K562 (cell line): ENCODE measurements around the gene RESF1. TPM values are rescaled to one million over a fixed set of nuclear protein-coding genes. Genes with fewer than 3 reads are reported as not detected.

ENCODE experiments used
- AFF4 ChIP-seq: sonication (generic); formaldehyde crosslinking; IDR thresholded peaks from 2 replicates; pipeline ENCODE4 v1.8.0; 2023; ENCODE audit warnings: mild to moderate bottlenecking, missing genetic modification reagents
- ARID2 ChIP-seq: fragments of 450-650 bp; IDR thresholded peaks from 2 replicates; pipeline ENCODE4 v1.6.1; 2017; ENCODE audit warnings: antibody characterized with exemption, mild to moderate bottlenecking
- ATF1 ChIP-seq, 2 experiments: fragments of 450-650 bp in 1 of 2; IDR thresholded peaks; 2 replicates each; pipeline ENCODE4 v1.6.1; 2016; ENCODE audit warnings: missing compliant biosample characterization in 1 of 2, missing genetic modification characterization in 1 of 2
- CBFA2T2 ChIP-seq: fragments of 450-650 bp; conservative IDR thresholded peaks from 2 replicates; pipeline ENCODE4 v1.6.1; 2017; ENCODE audit warnings: mild to moderate bottlenecking
- CLOCK ChIP-seq: fragments of 250-450 bp; sonication (Bioruptor Pico); IDR thresholded peaks from 2 replicates; pipeline ENCODE4 v1.4.0; 2020; ENCODE audit warnings: mild to moderate bottlenecking, moderate library complexity, borderline replicate concordance
- E2F3 ChIP-seq: fragments of 250-450 bp; sonication (Bioruptor Pico); IDR thresholded peaks from 2 replicates; pipeline ENCODE4 v1.4.0; 2020; ENCODE audit warnings: mild to moderate bottlenecking
- GTF2A2 ChIP-seq: IDR thresholded peaks from 2 replicates; pipeline ENCODE4 v1.6.1; 2016; ENCODE audit warnings: mild to moderate bottlenecking, missing genetic modification characterization, missing compliant biosample characterization
- KDM5B ChIP-seq: fragments of 200-600 bp; sonication (generic); IDR thresholded peaks from 2 replicates; pipeline ENCODE4 v1.6.1; 2012; ENCODE audit warnings: low read depth, mild to moderate bottlenecking, moderate library complexity, low read length, control low read depth, inconsistent platforms; ENCODE audit not compliant: insufficient replicate concordance
- L3MBTL2 ChIP-seq: fragments of 450-650 bp; IDR thresholded peaks from 2 replicates; pipeline ENCODE4 v1.6.1; 2016; ENCODE audit warnings: mild to moderate bottlenecking, moderate library complexity
- SIX5 ChIP-seq, 2 experiments: IDR thresholded peaks; 2 replicates each; pipeline ENCODE4 v1.6.1; 2011; ENCODE audit warnings: low read length in 2 of 2, borderline replicate concordance in 1 of 2, low read depth in 1 of 2, mild to moderate bottlenecking in 1 of 2, moderate library complexity in 1 of 2; ENCODE audit not compliant: insufficient read depth in 1 of 2
- SMARCE1 ChIP-seq: fragments of 450-650 bp; IDR thresholded peaks from 2 replicates; pipeline ENCODE4 v1.7.1; 2016; ENCODE audit warnings: mild to moderate bottlenecking
- TAF15 ChIP-seq: fragments of 200-400 bp; formaldehyde crosslinking; IDR thresholded peaks from 2 replicates; pipeline ENCODE4 v1.6.1; 2017; ENCODE audit warnings: mild to moderate bottlenecking, low read depth, low read length, moderate library complexity
- TAF7 ChIP-seq: fragments of 450-650 bp; IDR thresholded peaks from 2 replicates; pipeline ENCODE4 v1.6.1; 2016; ENCODE audit warnings: missing genetic modification characterization, missing compliant biosample characterization
- XRCC5 ChIP-seq: fragments of 200-400 bp; formaldehyde crosslinking; IDR thresholded peaks from 2 replicates; pipeline ENCODE4 v1.6.1; 2017; ENCODE audit warnings: low read depth, mild to moderate bottlenecking, low read length
- ZNF398 ChIP-seq: fragments of 250-450 bp; sonication (Bioruptor Pico); IDR thresholded peaks from 2 replicates; pipeline ENCODE4 v1.8.0; 2021; ENCODE audit warnings: moderate library complexity, mild to moderate bottlenecking, inconsistent platforms
- ZNF639 ChIP-seq, 2 experiments: fragments of 200-800 bp in 1 of 2; sonication (Bioruptor generic) in 1 of 2; sonication (generic) in 1 of 2; formaldehyde crosslinking in 1 of 2; IDR thresholded peaks in 1 of 2; conservative IDR thresholded peaks in 1 of 2; 2 replicates each; pipeline versions ENCODE4 v1.5.0 to v1.6.1; 2016 to 2020; ENCODE audit warnings: missing compliant biosample characterization in 1 of 2, missing genetic modification characterization in 1 of 2, missing genetic modification reagents in 1 of 2
- ZNF644 ChIP-seq: fragments of 200-800 bp; sonication (Bioruptor generic); IDR thresholded peaks from 2 replicates; pipeline ENCODE4 v1.6.1; 2016; ENCODE audit warnings: low read depth, missing genetic modification characterization, missing compliant biosample characterization
- polyA plus RNA-seq, 8 experiments: library from polyadenylated mRNA; depleted of rRNA in 4 of 8; stranded (reverse) in 5 of 8; unstranded in 3 of 8; fragments of >200 nt; fragmentation: Nextera tagmentation in 2 of 8; fragmentation: Illumina TruSeq in 1 of 8; extraction: Ambion mirVana in 2 of 8; extraction: Trizol in 1 of 8; gene quantifications; 2 replicates each; pipeline versions ENCODE4 v1.2.1 to v1.2.3, GENCODE V29; 2011 to 2014; ENCODE audit warnings: inconsistent platforms in 1 of 8, missing spikeins in 1 of 8
- total RNA-seq, 7 experiments: library from RNA; depleted of rRNA in 6 of 7; stranded (reverse); fragments of >200 nt in 6 of 7; fragmentation: Illumina TruSeq in 2 of 7; extraction: Trizol in 2 of 7; gene quantifications; 2 replicates each; pipeline versions ENCODE4 v1.2.1 to v1.2.3, GENCODE V29; 2011 to 2021; ENCODE audit warnings: low replicate concordance in 1 of 7

Gene RESF1
- total and polyA plus RNA-seq, 9 of the 15 experiments (the other 6 are each of a cell fraction or from before 2014, with no cell fraction given), result 21.5 to 121 (median 53.6) TPM

GRCh38 chr12:32005496-32006125 lies 46.4 kb downstream of the RESF1 start (continued):
- TF ChIP-seq TAF15 (no peak), CLOCK (CRISPR knock-in tag) (no peak), TAF7 (tag) (no peak), ZNF644 (tag) (peak; percentile 97), ATF1 (CRISPR knock-in tag; IDR thresholded peaks at IDR 0.05) (no peak), ATF1 (tag; IDR thresholded peaks at IDR 0.05) (peak; percentile 81), XRCC5 (no peak), SMARCE1 (peak; percentile 100), ZNF398 (no peak), CBFA2T2 (peak; percentile 100), E2F3 (peak; percentile 77; the same call in 1 of the 2 replicates), SIX5 (IDR thresholded peaks at IDR 0.05; ENCODE audit: borderline replicate concordance in 1 of 2, insufficient read depth in 1 of 2, low read depth in 1 of 2, low read length in 2 of 2) (no peak), AFF4 (CRISPR knock-in tag) (0 out of 2 replicates have a peak, but pooled peaks have one; percentile 43), ZNF639 (CRISPR knock-in tag; conservative IDR thresholded peaks at IDR 0.05 in 1 of 2, IDR thresholded peaks at IDR 0.05 in 1 of 2) (peak in 1 of 2 experiments; percentile 82; a peak in 2 of 4 replicates), KDM5B (no peak), L3MBTL2 (peak; percentile 87), ARID2 (no peak), GTF2A2 (tag) (no peak)
